HepG2 (cell line): ENCODE data around the gene PYCR2. TPM values are rescaled to one million over a fixed set of nuclear protein-coding genes. Genes with fewer than 3 reads are reported as not detected.

ENCODE experiments used
- GATAD1 ChIP-seq: IDR thresholded peaks from 2 replicates; pipeline ENCODE4 v1.6.1; 2016; ENCODE audit warnings: missing genetic modification reagents, missing compliant biosample characterization
- MAZ ChIP-seq, 2 experiments: sonication (generic) in 1 of 2; formaldehyde crosslinking in 1 of 2; IDR thresholded peaks; 2 replicates each; pipeline versions ENCODE4 v1.5.0 to v1.6.1; 2012 to 2020; ENCODE audit warnings: low read depth in 2 of 2, mild to moderate bottlenecking in 2 of 2, borderline replicate concordance in 1 of 2, improper control_type of control experiment in 1 of 2, low read length in 1 of 2, missing genetic modification reagents in 1 of 2, moderate library complexity in 1 of 2
- MIER3 ChIP-seq: IDR thresholded peaks from 2 replicates; pipeline ENCODE4 v1.6.1; 2016; ENCODE audit warnings: missing compliant biosample characterization, borderline replicate concordance
- NCOA5 ChIP-seq: sonication (generic); formaldehyde crosslinking; IDR thresholded peaks from 2 replicates; pipeline ENCODE4 v1.4.0; 2020; ENCODE audit warnings: missing genetic modification reagents
- PCBP2 ChIP-seq: fragments of 200-400 bp; formaldehyde crosslinking; optimal IDR thresholded peaks from 2 replicates; pipeline ENCODE3; 2018; ENCODE audit warnings: low read length, low read depth; ENCODE audit not compliant: poor library complexity, severe bottlenecking
- POLR2G ChIP-seq: fragments of 200-400 bp; formaldehyde crosslinking; IDR thresholded peaks from 2 replicates; pipeline ENCODE4 v1.6.1; 2018; ENCODE audit warnings: mild to moderate bottlenecking, low read depth, low read length, moderate library complexity
- PRMT3 ChIP-seq: sonication (generic); formaldehyde crosslinking; IDR thresholded peaks from 2 replicates; pipeline ENCODE4 v1.8.1; 2022; ENCODE audit warnings: low read depth, mild to moderate bottlenecking, moderate library complexity, missing genetic modification reagents, borderline replicate concordance
- SMYD3 ChIP-seq: sonication (generic); formaldehyde crosslinking; IDR thresholded peaks from 2 replicates; pipeline ENCODE4 v1.8.1; 2023; ENCODE audit warnings: mild to moderate bottlenecking, missing genetic modification reagents
- ZBTB42 ChIP-seq: sonication (generic); formaldehyde crosslinking; IDR thresholded peaks from 2 replicates; pipeline ENCODE4 v1.5.0; 2020; ENCODE audit warnings: mild to moderate bottlenecking, missing genetic modification reagents
- ZNF101 ChIP-seq: sonication (generic); formaldehyde crosslinking; IDR thresholded peaks from 2 replicates; pipeline ENCODE4 v1.4.0; 2020; ENCODE audit warnings: mild to moderate bottlenecking, low read depth, missing genetic modification reagents, borderline replicate concordance
- ZNF280D ChIP-seq: sonication (generic); formaldehyde crosslinking; IDR thresholded peaks from 2 replicates; pipeline ENCODE4 v1.5.1; 2020; ENCODE audit warnings: mild to moderate bottlenecking, missing genetic modification reagents
- ZNF567 ChIP-seq: sonication (generic); formaldehyde crosslinking; IDR thresholded peaks from 2 replicates; pipeline ENCODE4 v1.8.1; 2023; ENCODE audit warnings: mild to moderate bottlenecking, missing genetic modification reagents, borderline replicate concordance
- ZNF772 ChIP-seq: sonication (generic); formaldehyde crosslinking; IDR thresholded peaks from 2 replicates; pipeline ENCODE4 v1.5.0; 2020; ENCODE audit warnings: mild to moderate bottlenecking, missing genetic modification reagents
- ZSCAN31 ChIP-seq: sonication (generic); formaldehyde crosslinking; IDR thresholded peaks from 2 replicates; pipeline ENCODE4 v1.5.0; 2020; ENCODE audit warnings: low read depth, mild to moderate bottlenecking, missing genetic modification reagents
- polyA plus RNA-seq, 8 experiments: library from polyadenylated mRNA; depleted of rRNA in 3 of 8; stranded (reverse) in 7 of 8; unstranded in 1 of 8; fragments of >200 nt; fragmentation: Illumina TruSeq in 4 of 8; extraction: Trizol in 4 of 8; gene quantifications; 2 replicates each; pipeline versions ENCODE4 v1.2.1 to v1.2.3, GENCODE V29; 2011 to 2016; ENCODE audit warnings: low read depth in 4 of 8, missing spikeins in 1 of 8, mixed read lengths in 1 of 8; ENCODE audit not compliant: insufficient read depth in 1 of 8
- total RNA-seq, 5 experiments: library from RNA; depleted of rRNA; stranded (reverse); fragments of >200 nt; fragmentation: Illumina TruSeq; extraction: Trizol; gene quantifications; 2 replicates each; pipeline ENCODE4 v1.2.3, GENCODE V29; 2016; ENCODE audit warnings: low read depth in 1 of 5
- TF ChIP-seq, protein P1 (sequence below): sonication (generic); formaldehyde crosslinking; IDR thresholded peaks from 2 replicates; pipeline ENCODE4 v1.4.0; 2020; ENCODE audit warnings: missing genetic modification reagents
- TF ChIP-seq, protein P2 (sequence below): sonication (generic); formaldehyde crosslinking; IDR thresholded peaks from 2 replicates; pipeline ENCODE4 v1.9.0; 2021; ENCODE audit warnings: mild to moderate bottlenecking, missing genetic modification reagents

Gene PYCR2
- total and polyA plus RNA-seq, 2 of the 13 experiments (the other 11 are each of a cell fraction or from before 2014, with no cell fraction given): 47.2 to 47.8 TPM

DNA sequence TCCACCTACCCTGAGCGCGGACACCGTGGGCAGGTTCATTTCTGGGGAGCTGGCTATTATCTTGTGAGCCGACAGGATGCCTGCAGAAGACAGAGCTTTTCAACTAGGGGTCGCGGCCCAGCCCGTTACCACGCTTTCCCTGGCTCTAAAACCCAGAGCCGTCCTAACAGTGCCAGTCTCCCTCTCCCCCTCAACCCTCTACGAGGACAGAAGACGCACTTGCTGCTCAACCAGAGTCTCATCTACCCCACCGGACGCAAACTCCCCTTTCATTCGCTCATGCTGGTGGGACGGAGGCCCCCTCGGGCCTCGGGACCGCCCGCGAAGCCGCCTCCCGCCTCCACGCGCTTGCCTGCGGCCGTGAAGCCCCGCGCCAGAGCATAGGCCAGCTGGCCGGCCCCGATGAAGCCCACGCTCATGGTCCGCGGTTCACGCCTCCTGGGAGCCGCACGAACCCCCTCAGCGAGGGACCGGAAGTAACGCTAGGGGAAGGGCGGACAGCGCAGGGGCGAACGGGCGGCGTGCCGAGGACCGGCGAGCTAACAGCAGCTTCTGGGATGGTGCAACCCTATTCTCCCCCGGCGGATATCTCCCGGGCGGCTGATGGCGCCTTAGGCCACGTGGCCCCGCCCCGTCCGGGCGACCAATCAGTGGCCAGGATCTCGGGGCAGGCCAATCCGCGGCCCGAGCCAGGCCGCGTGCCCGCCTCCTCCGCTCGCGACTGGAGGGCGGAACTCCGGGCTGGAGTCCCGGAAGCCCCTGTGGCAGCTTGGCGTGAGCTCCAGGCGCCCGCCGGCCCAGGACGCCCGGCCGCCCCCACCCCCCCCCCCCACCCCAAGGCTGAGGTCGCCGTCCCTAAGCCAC is at the start of gene PYCR2 (continued):
- TF ChIP-seq PRMT3 (no peak), MIER3 (CRISPR knock-in tag) (peak; percentile 43; the same call in 1 of the 2 replicates), ZSCAN31 (CRISPR knock-in tag) (no peak), ZBTB42 (peak; percentile 74; the same call in 1 of the 2 replicates), NCOA5 (CRISPR knock-in tag) (no peak), MAZ (IDR thresholded peaks at IDR 0.05; ENCODE audit: borderline replicate concordance, low read depth, low read length) (no peak), MAZ (CRISPR knock-in tag; IDR thresholded peaks at IDR 0.05; ENCODE audit: low read depth) (peak; percentile 94), ZNF772 (CRISPR knock-in tag) (peak; percentile 75; the same call in 1 of the 2 replicates), SMYD3 (CRISPR knock-in tag) (no peak), ZNF280D (CRISPR knock-in tag) (no peak), ZNF101 (CRISPR knock-in tag) (no peak), POLR2G (peak; percentile 89), ZNF567 (CRISPR knock-in tag) (no peak), GATAD1 (peak; percentile 87), PCBP2 (no peak)
- TF ChIP-seq, protein P1, sequence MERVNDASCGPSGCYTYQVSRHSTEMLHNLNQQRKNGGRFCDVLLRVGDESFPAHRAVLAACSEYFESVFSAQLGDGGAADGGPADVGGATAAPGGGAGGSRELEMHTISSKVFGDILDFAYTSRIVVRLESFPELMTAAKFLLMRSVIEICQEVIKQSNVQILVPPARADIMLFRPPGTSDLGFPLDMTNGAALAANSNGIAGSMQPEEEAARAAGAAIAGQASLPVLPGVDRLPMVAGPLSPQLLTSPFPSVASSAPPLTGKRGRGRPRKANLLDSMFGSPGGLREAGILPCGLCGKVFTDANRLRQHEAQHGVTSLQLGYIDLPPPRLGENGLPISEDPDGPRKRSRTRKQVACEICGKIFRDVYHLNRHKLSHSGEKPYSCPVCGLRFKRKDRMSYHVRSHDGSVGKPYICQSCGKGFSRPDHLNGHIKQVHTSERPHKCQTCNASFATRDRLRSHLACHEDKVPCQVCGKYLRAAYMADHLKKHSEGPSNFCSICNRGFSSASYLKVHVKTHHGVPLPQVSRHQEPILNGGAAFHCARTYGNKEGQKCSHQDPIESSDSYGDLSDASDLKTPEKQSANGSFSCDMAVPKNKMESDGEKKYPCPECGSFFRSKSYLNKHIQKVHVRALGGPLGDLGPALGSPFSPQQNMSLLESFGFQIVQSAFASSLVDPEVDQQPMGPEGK (CRISPR knock-in tag): peak; percentile 60
- TF ChIP-seq, protein P2, sequence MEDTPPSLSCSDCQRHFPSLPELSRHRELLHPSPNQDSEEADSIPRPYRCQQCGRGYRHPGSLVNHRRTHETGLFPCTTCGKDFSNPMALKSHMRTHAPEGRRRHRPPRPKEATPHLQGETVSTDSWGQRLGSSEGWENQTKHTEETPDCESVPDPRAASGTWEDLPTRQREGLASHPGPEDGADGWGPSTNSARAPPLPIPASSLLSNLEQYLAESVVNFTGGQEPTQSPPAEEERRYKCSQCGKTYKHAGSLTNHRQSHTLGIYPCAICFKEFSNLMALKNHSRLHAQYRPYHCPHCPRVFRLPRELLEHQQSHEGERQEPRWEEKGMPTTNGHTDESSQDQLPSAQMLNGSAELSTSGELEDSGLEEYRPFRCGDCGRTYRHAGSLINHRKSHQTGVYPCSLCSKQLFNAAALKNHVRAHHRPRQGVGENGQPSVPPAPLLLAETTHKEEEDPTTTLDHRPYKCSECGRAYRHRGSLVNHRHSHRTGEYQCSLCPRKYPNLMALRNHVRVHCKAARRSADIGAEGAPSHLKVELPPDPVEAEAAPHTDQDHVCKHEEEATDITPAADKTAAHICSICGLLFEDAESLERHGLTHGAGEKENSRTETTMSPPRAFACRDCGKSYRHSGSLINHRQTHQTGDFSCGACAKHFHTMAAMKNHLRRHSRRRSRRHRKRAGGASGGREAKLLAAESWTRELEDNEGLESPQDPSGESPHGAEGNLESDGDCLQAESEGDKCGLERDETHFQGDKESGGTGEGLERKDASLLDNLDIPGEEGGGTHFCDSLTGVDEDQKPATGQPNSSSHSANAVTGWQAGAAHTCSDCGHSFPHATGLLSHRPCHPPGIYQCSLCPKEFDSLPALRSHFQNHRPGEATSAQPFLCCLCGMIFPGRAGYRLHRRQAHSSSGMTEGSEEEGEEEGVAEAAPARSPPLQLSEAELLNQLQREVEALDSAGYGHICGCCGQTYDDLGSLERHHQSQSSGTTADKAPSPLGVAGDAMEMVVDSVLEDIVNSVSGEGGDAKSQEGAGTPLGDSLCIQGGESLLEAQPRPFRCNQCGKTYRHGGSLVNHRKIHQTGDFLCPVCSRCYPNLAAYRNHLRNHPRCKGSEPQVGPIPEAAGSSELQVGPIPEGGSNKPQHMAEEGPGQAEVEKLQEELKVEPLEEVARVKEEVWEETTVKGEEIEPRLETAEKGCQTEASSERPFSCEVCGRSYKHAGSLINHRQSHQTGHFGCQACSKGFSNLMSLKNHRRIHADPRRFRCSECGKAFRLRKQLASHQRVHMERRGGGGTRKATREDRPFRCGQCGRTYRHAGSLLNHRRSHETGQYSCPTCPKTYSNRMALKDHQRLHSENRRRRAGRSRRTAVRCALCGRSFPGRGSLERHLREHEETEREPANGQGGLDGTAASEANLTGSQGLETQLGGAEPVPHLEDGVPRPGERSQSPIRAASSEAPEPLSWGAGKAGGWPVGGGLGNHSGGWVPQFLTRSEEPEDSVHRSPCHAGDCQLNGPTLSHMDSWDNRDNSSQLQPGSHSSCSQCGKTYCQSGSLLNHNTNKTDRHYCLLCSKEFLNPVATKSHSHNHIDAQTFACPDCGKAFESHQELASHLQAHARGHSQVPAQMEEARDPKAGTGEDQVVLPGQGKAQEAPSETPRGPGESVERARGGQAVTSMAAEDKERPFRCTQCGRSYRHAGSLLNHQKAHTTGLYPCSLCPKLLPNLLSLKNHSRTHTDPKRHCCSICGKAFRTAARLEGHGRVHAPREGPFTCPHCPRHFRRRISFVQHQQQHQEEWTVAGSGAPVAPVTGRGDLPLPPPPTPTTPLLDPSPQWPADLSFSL (CRISPR knock-in tag): 0 out of 2 replicates have a peak, but pooled peaks have one; percentile 23
